Astrocyte (in vitro differentiated cells and primary cell): Measurements from ENCODE around the gene KCNQ5.

Experiments
- EZH2 ChIP-seq: IDR thresholded peaks from 2 replicates; pipeline ENCODE4 v1.6.1; 2012; ENCODE audit warnings: mild to moderate bottlenecking, low read length, inconsistent platforms; ENCODE audit not compliant: insufficient read depth
- TF ChIP-seq, protein P1 (sequence below): IDR thresholded peaks from 2 replicates; pipeline ENCODE4 v1.5.1; 2011; ENCODE audit warnings: low read depth, mild to moderate bottlenecking, inconsistent platforms, low read length, moderate library complexity; ENCODE audit not compliant: insufficient read depth

DNA sequence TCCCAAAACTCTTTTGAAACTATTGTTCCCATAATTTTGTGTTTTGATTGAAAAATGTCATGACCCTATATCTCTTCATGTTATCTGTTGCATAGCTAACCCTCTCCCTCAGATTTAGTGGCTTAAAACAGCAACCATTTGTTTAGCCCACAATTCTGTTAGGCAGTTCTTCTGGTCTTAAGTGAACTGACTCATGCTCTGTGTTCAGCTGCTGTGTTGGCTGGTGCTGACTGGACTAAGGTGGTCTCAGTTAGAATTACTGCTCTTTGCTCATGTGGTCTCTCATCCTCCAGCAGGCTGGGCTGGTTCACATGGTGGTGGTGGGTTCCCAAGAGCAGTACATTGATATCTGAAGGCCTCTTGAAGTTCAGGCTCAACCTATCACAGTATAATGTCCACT, 522.7 kb downstream of the KCNQ5 start:
- TF ChIP-seq, protein P1, sequence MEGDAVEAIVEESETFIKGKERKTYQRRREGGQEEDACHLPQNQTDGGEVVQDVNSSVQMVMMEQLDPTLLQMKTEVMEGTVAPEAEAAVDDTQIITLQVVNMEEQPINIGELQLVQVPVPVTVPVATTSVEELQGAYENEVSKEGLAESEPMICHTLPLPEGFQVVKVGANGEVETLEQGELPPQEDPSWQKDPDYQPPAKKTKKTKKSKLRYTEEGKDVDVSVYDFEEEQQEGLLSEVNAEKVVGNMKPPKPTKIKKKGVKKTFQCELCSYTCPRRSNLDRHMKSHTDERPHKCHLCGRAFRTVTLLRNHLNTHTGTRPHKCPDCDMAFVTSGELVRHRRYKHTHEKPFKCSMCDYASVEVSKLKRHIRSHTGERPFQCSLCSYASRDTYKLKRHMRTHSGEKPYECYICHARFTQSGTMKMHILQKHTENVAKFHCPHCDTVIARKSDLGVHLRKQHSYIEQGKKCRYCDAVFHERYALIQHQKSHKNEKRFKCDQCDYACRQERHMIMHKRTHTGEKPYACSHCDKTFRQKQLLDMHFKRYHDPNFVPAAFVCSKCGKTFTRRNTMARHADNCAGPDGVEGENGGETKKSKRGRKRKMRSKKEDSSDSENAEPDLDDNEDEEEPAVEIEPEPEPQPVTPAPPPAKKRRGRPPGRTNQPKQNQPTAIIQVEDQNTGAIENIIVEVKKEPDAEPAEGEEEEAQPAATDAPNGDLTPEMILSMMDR = no peak
- no peak for TF ChIP-seq EZH2
